Uterus (tissue), 4 donors: ENCODE measurements around the gene PDHA1. TPM values are rescaled to one million over a fixed set of nuclear protein-coding genes. Genes with fewer than 3 reads are reported as not detected.

Experiments
- DNase-seq, 2 donors: peaks; one replicate each; pipeline ENCODE4 v3.0.0-alpha.2; 2019 to 2020
- H3K27ac ChIP-seq, 2 donors: fragments of 200-600 bp; sonication (generic); 1 replicate in 1 of 2; 2 replicates in 1 of 2; pipeline ENCODE4 v1.5.1; 2016 to 2018
- H3K27me3 ChIP-seq, 2 donors: fragments of 200-600 bp; sonication (generic); one replicate each; pipeline ENCODE4 v1.5.1; 2018 to 2019; ENCODE audit warnings: control low read depth in 1 of 2
- H3K36me3 ChIP-seq, 2 donors: fragments of 200-600 bp; sonication (generic); one replicate each; pipeline ENCODE4 v1.5.1; 2019; ENCODE audit warnings: control low read depth in 1 of 2
- H3K4me1 ChIP-seq, 2 donors: fragments of 200-600 bp; sonication (generic); one replicate each; pipeline ENCODE4 v1.5.1; 2018 to 2019; ENCODE audit warnings: control low read depth in 1 of 2
- H3K4me3 ChIP-seq, 2 donors: fragments of 200-600 bp; sonication (generic); 1 replicate in 1 of 2; 2 replicates in 1 of 2; pipeline ENCODE4 v1.5.1; 2018 to 2019; ENCODE audit warnings: mild to moderate bottlenecking in 1 of 2
- H3K9me3 ChIP-seq, 2 donors: fragments of 200-600 bp; sonication (generic); one replicate each; pipeline ENCODE4 v1.5.1; 2019; ENCODE audit warnings: control low read depth in 1 of 2
- POLR2A ChIP-seq, 2 donors: fragments of 450-650 bp; IDR thresholded peaks; one replicate each; pipeline ENCODE4 v1.6.1; 2016; ENCODE audit warnings: antibody characterized with exemption in 2 of 2, mild to moderate bottlenecking in 1 of 2, moderate library complexity in 1 of 2
- intact Hi-C: fragments of 100-400 bp; cut with DNase I; formaldehyde crosslinking; loops from one replicate; pipeline ENCODE4 v1.15.1; 2023; ENCODE audit warnings: low total_unique reads
- total RNA-seq, 4 donors: library from RNA; depleted of rRNA in 3 of 4; stranded (reverse); fragments of >200 nt in 3 of 4; gene quantifications; one replicate each; pipeline versions ENCODE4 v1.1.0 to v1.2.4, GENCODE V29; 2014 to 2023
- TF ChIP-seq, protein P1 (sequence below), 4 experiments: fragments of 200-600 bp in 2 of 4; fragments of 450-650 bp in 2 of 4; sonication (generic) in 2 of 4; IDR thresholded peaks; one replicate each; pipeline ENCODE4 v1.5.1; 2016 to 2019; ENCODE audit warnings: antibody characterized with exemption in 4 of 4, mild to moderate bottlenecking in 2 of 4, moderate library complexity in 1 of 4
- donor health status: DM: yes; HTN: yes; CAD: no.

PDHA1 gene
- total RNA-seq, 4 donors from 2014 or later = 15.0 to 100 (median 62.9) TPM

DNA sequence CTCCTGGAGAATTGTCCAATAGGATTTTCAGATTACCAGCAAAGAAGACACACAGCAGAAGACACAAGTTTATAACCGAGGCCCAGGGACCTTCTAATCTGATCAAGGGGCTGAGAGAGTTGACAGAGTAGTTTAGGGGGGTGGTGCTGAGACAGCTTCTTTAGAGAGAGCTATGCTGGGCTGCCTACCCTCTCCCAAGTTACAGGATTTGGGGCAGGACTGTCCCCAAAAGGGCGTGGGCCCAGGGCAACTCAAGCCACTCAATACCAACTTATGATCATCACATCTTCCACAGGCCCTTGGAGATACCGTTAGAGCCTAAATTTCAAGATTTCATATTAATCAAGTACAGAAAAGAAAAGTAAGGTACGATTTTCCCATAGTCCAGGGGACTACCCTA is 43.0 kb downstream of the PDHA1 start:
- Histone ChIP-seq H3K4me3 (no peak overlapping the region), H3K36me3 (no peaks in the 10 kb centered on the region), H3K27ac (no peak overlapping the region), H3K4me1 (no peaks in the 10 kb centered on the region), H3K27me3 (peaks cover 0 to 3% of the 10 kb centered on the region in 2 donors), H3K9me3 (no peaks in the 10 kb centered on the region)
- no peak for DNase-seq
- intact Hi-C loops = no loop called here
- TF ChIP-seq, protein P1, sequence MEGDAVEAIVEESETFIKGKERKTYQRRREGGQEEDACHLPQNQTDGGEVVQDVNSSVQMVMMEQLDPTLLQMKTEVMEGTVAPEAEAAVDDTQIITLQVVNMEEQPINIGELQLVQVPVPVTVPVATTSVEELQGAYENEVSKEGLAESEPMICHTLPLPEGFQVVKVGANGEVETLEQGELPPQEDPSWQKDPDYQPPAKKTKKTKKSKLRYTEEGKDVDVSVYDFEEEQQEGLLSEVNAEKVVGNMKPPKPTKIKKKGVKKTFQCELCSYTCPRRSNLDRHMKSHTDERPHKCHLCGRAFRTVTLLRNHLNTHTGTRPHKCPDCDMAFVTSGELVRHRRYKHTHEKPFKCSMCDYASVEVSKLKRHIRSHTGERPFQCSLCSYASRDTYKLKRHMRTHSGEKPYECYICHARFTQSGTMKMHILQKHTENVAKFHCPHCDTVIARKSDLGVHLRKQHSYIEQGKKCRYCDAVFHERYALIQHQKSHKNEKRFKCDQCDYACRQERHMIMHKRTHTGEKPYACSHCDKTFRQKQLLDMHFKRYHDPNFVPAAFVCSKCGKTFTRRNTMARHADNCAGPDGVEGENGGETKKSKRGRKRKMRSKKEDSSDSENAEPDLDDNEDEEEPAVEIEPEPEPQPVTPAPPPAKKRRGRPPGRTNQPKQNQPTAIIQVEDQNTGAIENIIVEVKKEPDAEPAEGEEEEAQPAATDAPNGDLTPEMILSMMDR (IDR thresholded peaks at IDR 0.05) = no peak
- no peak for TF ChIP-seq POLR2A (IDR thresholded peaks at IDR 0.05)

DNA sequence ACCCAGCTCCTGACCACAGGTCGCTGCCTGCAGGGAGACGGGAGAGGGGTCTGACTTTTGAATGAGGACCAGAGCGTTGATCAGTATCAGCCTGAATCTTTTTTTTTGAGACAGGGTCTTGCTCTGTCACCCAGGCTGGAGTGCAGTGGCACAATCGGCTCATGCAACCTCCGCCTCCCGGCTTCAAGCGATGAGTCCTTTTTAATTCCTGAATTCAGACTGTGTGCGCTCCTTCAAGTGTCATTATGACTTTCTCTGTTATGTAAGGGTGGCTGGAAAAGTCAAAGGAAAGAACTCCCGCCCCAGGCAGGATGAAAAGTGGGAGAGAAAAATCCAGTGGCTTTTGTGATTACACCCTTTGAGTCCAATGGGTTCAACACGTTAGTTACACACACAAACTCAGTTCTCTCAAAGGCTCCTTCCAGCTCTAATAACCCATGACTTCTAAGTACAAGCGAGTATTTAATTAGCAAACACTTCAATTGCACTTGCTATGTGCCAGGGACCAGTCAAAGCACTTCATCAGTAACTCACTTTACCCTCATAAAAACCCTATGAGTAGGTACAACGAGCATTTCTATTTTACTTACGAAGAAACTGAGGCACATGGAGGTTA is 44.4 kb downstream of the PDHA1 start:
- no peak overlapping the region for H3K4me3 ChIP-seq
- H3K27me3 ChIP-seq = no peaks in the 10 kb centered on the region
- no peaks in the 10 kb centered on the region for H3K9me3 ChIP-seq
- DNase-seq = no peak
- no peak overlapping the region for H3K27ac ChIP-seq
- no peaks in the 10 kb centered on the region for H3K4me1 ChIP-seq
- no peaks in the 10 kb centered on the region for H3K36me3 ChIP-seq
- intact Hi-C loops = no loop called here
- TF ChIP-seq POLR2A (IDR thresholded peaks at IDR 0.05) = no peak
- TF ChIP-seq, protein P1 (IDR thresholded peaks at IDR 0.05) = no peak

DNA sequence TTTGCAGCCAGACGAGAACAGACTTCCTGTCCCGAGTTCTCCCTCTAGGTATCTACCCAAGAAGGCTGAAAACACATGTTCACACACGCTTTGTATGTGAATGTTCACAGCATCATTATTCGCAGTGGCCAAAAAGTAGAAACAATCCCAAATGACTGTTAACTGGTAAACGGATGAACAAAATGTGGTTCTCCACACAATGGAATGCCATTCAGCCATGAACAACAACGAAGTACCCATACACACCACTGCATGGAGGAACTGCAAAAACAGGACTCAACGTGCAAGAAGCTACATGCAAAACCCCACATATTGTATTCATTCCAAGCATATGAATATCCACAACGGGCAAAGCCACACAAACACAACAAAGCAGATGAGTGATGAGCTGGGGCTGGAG is 45.0 kb downstream of the PDHA1 start:
- DNase-seq = no peak
- intact Hi-C loops = no loop called here
- no peaks in the 10 kb centered on the region for H3K9me3 ChIP-seq
- no peak overlapping the region for H3K4me3 ChIP-seq
- H3K27ac ChIP-seq = no peak overlapping the region
- H3K27me3 ChIP-seq = no peaks in the 10 kb centered on the region
- no peaks in the 10 kb centered on the region for H3K36me3 ChIP-seq
- H3K4me1 ChIP-seq = no peaks in the 10 kb centered on the region
- TF ChIP-seq, protein P1 (IDR thresholded peaks at IDR 0.05) = no peak
- no peak for TF ChIP-seq POLR2A (IDR thresholded peaks at IDR 0.05)

GRCh38 chrX:19389227-19389845 is 45.6 kb downstream of the PDHA1 start:
- Histone ChIP-seq H3K27me3 (no peaks in the 10 kb centered on the region), H3K36me3 (no peaks in the 10 kb centered on the region), H3K4me3 (no peak overlapping the region), H3K4me1 (no peaks in the 10 kb centered on the region), H3K9me3 (no peaks in the 10 kb centered on the region), H3K27ac (no peak overlapping the region)
- TF ChIP-seq, protein P1 (IDR thresholded peaks at IDR 0.05) = no peak
- TF ChIP-seq POLR2A (IDR thresholded peaks at IDR 0.05) = no peak
- no peak for DNase-seq
- intact Hi-C loops = no loop called here

- DNase-seq = no peak
- TF ChIP-seq, protein P1 (IDR thresholded peaks at IDR 0.05) = no peak
- TF ChIP-seq POLR2A (IDR thresholded peaks at IDR 0.05) = no peak
- Histone ChIP-seq H3K27me3 (no peaks in the 10 kb centered on the region), H3K27ac (no peak overlapping the region), H3K4me1 (no peaks in the 10 kb centered on the region), H3K36me3 (no peaks in the 10 kb centered on the region), H3K4me3 (no peak overlapping the region), H3K9me3 (no peaks in the 10 kb centered on the region)
- intact Hi-C loops = no loop called here
These were observed 48.4 kb downstream of the PDHA1 start for GRCh38 chrX:19392078-19392477.
